ENCODE measurements around the gene SEC23IP.

The SEC23IP gene

DNA sequence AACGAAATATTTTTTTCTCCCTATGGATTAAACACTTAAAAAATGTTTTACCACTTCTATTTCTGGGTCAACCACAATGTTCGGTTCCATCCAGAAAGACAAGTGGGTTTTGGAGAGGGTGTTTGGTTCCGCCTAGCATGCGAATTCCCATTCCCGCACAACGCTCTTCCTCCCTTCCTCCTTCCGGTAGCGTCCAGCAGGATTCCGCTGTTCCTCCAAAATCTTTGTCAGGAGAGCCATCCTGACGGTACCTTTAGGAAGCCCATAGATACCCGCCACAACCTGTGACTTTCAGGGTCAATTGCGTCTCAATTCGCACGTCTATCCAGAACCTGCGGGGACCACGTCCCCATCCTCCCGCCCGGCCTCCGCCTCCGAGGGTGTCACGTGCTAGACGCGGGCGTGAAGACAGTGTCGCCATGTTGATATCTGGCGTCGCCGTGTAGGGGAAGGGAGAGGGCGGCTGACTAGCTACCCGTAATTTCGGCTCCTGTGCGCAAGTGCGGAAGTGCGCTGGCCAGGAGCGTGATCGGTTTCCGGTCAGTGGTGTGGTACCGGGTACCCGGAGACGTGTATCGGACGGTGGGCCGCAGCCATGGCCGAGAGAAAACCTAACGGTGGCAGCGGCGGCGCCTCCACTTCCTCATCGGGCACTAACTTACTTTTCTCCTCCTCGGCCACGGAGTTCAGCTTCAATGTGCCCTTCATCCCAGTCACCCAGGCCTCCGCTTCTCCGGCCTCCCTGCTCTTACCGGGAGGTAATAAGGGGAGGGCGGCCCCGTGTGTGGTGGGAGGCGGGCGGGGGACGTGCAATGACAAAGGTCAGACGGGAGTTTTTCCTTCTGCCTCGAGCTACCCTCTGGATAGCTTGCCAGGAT, at the start of gene SEC23IP:
SEC23IP (plus strand) TSS at position 543 of the 878 bp plus-strand sequence; CDS start at position 596, 53 bp downstream.
- Mint-ChIP-seq H3K36me3 (peaks cover 3% of the 10 kb centered on the region), H3K4me3 (peak within 1 kb of the TSS; percentile 97), H3K27me3 (no peaks in the 10 kb centered on the region), H3K4me1 (peaks cover 45% of the 10 kb centered on the region), H3K27ac (peak within 1 kb of the TSS; percentile 100), H3K9me3 (no peaks in the 10 kb centered on the region)

DNA sequence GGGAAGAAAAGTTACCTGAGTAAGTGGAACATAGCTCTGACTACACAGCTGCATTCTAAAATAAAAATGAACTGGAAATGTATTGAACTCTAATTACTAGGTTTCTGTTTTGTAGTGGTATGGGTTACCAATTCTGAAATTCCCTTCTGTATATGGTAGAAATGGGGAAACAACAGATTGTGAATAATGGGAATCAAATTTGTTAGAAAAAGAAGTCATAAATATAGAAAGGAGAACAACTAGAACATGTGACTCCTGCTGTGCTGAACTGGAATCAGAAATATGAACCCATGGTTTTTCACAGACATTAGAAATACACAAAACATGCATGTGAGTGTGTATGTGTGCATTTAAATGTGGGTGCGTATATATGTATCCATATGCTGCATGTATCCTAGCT, 46.9 kb upstream of the SEC23IP start:
- Mint-ChIP-seq H3K9me3 (no peaks in the 10 kb centered on the region), H3K27ac (no peak overlapping the region), H3K27me3 (no peaks in the 10 kb centered on the region), H3K36me3 (peaks cover 27% of the 10 kb centered on the region), H3K4me3 (no peak overlapping the region), H3K4me1 (peaks cover 12% of the 10 kb centered on the region)

DNA sequence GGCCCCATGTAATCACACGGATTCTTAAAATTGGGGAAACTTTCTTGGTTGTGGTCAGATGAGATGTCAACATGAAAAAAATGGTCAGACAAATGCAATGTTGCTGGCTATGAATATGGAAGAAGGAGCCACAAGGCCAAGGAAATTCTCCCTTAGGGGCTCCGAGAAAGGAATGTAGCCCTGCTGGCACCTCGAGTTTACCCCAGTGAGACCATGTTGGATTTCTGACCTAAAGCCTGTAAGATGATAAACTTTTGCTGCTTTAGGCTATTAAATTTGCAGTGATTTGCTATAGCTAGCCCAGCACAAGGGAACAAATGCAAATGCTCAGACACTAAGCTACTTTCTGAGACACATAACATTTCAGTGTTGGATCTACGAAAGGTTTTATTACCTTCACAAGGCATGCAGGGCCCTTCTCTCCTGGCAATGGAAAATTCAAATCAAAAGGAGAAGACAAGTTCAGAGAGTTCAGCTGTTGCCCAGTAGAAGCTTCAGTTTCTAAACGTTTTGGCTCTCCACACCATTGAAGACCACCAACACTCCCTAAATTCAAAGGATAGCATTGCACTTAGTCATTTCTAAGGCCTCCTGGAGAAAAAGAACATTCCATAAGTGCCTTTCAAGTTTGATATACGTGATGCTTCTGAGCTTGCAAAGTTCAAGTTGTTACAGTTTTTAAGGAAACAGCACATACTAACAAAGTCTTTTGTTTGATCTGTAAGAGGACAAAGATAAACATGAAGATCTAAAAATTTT, 43.3 kb upstream of the SEC23IP start:
- Mint-ChIP-seq H3K27ac (no peak overlapping the region), H3K4me3 (no peak overlapping the region), H3K9me3 (no peaks in the 10 kb centered on the region), H3K36me3 (peaks cover 17% of the 10 kb centered on the region), H3K4me1 (peaks cover 12% of the 10 kb centered on the region), H3K27me3 (no peaks in the 10 kb centered on the region)

DNA sequence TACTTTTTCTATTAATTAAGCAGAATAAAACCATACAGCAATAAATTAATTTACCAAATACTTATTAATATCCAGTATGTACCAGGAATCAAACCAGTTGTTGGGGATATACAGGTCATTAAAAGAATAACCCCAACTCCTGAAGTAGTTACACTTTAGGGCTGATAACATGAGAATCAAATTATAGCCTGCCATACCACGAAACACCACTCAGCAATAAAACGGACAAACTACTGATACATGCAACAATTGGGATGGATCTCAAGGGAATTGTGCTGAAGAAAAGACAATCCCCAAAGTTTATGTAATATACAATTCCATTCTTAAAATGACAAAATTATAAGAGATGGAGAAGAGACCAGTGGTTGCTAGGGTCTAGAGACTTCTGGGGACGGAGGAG, 42.6 kb upstream of the SEC23IP start:
- Mint-ChIP-seq H3K27me3 (no peaks in the 10 kb centered on the region), H3K27ac (no peak overlapping the region)

DNA sequence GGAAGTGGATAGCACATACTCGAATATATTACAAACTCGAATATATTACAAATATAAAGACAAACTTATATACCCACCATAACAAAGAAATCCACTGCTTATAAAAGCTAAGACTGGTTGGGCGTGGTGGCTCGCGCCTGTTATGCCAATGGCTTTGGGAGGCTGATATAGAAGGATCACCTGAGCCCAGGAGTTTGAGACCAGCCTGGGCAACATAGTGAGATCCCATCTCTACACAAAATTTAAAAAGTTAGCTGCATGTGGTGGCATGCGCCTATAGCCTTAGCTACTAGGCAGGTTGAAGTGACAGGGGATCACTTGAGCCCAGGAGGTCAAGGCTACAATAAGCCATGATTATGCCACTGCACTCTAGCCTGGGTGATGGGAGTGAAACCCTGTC, 40.3 kb upstream of the SEC23IP start:
- Mint-ChIP-seq H3K4me3 (no peak overlapping the region), H3K36me3 (peaks cover 15% of the 10 kb centered on the region)

More for the DNA sequence above, 42.6 kb upstream of the SEC23IP start:
- Mint-ChIP-seq H3K4me3 (no peak overlapping the region), H3K9me3 (no peaks in the 10 kb centered on the region), H3K4me1 (peaks cover 12% of the 10 kb centered on the region), H3K36me3 (peaks cover 17% of the 10 kb centered on the region)

DNA sequence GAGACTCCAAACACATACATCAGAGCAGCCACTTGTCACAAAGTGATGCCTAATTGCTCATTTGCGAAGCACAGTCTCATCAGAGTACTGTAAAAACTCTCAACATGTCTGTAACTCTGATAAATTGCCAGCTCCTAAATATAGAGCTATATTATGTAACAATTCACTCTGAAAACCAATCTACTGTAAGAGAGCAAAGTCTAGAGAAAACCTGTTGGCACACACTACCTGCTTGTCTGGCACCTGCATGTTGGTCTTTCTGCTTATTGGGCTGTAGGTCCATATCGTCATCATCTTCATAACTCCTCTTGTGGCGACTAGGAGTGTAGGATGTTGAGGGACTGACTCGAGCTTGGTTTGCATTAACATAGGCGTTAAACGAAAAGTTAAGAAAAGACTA, 39.7 kb upstream of the SEC23IP start:
- no peaks in the 10 kb centered on the region for H3K27me3 Mint-ChIP-seq
- peaks cover 4% of the 10 kb centered on the region for H3K4me1 Mint-ChIP-seq
- no peak overlapping the region for H3K4me3 Mint-ChIP-seq
- H3K27ac Mint-ChIP-seq: no peak overlapping the region
- no peaks in the 10 kb centered on the region for H3K9me3 Mint-ChIP-seq
- peaks cover 12% of the 10 kb centered on the region for H3K36me3 Mint-ChIP-seq

More for the DNA sequence above, 40.3 kb upstream of the SEC23IP start:
- Mint-ChIP-seq H3K27ac (no peak overlapping the region), H3K4me1 (peaks cover 7% of the 10 kb centered on the region), H3K9me3 (no peaks in the 10 kb centered on the region), H3K27me3 (no peaks in the 10 kb centered on the region)

DNA sequence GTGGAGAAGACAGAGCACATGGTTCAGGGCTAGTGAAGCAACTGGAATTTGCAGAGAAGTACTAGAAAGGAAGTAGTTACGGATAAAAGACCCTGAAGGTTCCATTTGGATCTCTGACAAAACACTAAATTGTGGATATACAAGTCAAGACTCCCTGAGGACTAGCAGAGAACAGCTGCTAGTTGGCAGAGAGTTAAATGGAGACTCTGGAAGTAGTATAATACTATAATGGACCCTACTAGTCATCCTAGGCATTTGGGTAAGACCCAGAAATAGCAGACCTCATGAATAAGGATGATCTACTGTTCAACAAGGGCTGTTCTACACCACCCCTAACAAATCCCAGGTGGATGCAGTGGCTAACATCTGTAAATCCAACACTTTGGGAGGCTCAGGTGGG, 39.0 kb upstream of the SEC23IP start:
- H3K4me3 Mint-ChIP-seq: no peak overlapping the region
- no peaks in the 10 kb centered on the region for H3K9me3 Mint-ChIP-seq
- H3K27me3 Mint-ChIP-seq: no peaks in the 10 kb centered on the region
- peaks cover 10% of the 10 kb centered on the region for H3K36me3 Mint-ChIP-seq
- H3K27ac Mint-ChIP-seq: no peak overlapping the region
- peaks cover 4% of the 10 kb centered on the region for H3K4me1 Mint-ChIP-seq

DNA sequence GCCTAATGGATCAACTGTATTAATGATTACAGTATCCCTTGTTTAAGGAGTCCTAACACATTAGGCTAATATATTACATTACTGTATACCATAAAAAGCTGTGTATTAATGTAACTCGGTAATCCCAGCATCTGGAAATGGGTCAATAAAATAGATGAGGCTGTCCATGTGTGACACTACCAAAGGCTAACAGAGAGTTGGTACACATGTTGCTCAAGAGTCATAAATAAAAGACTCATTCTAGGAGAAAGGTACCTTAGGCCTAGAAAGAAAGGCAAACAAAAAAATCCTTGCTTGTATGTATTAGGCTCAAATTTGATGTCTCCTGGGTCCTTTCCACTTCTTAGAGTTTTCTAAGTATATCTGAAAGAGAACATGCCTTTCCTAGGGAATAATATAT, 34.5 kb upstream of the SEC23IP start:
- Mint-ChIP-seq H3K27me3 (no peaks in the 10 kb centered on the region), H3K36me3 (peaks cover 8% of the 10 kb centered on the region), H3K4me3 (no peak overlapping the region), H3K4me1 (peaks cover 39% of the 10 kb centered on the region), H3K27ac (no peak overlapping the region), H3K9me3 (no peaks in the 10 kb centered on the region)

DNA sequence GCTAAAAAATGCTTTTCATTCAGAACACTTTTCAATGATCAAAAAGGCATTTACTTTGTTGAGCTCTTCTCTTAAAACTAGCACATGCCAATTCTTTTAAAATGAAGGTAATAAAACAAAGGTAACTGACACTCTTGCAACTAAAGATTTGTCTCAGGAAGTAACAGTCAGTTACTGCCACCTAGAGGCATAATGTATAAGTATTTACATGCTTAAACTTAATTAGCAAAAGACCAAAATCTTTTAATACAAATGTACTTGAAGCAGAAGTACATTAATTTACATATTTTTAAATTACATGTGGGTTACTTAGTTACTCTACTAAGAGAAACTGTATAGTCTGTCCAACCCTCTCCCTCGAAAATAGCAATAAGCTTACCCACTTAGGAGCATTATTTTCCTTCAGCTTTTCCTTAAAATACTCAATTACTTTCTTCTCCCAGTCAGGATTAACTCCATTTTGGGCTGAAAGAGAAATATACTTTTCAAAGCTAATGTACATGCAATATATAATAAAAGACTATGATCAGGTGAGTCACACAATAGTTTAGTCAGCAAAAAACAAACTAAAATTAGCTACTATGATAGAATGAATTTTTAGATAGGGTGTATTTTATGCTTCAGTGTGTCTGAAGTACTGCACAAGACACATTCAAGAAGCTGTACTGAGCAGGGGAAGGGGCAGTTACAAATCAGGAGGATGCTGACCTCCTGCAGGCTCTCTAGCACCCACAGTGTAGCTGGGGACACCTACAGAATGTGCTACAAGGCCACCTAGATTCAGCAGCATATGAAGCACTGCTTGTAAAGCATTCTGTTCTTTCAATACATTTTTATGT, 32.9 kb upstream of the SEC23IP start:
- Mint-ChIP-seq H3K36me3 (peaks cover 15% of the 10 kb centered on the region), H3K9me3 (peaks cover 3% of the 10 kb centered on the region), H3K27ac (peak overlapping the region; percentile 13), H3K27me3 (no peaks in the 10 kb centered on the region), H3K4me3 (no peak overlapping the region), H3K4me1 (peaks cover 49% of the 10 kb centered on the region)

DNA sequence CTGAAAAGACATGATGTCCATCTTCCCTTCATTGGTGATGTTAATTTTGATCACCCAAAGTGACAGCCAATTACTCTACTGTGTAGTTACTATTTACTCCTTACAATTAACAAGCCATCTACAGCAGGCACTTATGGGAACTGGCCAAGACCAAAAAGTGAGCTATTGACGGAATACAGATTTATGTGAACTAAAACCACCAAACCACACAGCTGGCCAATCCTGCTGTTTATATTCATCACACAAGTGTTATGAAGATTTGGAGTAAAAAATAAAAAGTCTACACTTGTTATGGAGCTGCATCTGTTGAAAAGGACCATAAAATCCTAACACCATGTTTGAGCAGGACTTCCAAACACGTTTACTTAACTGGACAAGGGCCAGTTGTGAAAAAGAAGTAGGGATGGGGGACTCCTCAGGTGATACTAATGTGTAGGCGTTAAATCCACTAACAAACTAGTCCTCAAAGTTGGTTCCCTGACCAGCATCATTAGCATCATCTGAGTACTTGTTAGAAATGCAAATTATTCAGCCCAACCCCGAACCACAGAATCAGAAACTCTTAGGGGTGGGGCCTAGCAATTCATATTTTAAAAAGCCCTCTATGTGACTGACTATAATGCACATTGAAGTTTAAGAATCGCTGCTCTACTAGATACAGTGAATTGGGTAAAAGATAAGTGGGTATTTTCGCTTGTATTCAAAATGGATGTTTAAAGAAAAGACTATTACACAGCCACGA, 31.5 kb upstream of the SEC23IP start:
- Mint-ChIP-seq H3K4me1 (peaks cover 57% of the 10 kb centered on the region), H3K36me3 (peaks cover 17% of the 10 kb centered on the region), H3K9me3 (peaks cover 4% of the 10 kb centered on the region), H3K27ac (peak overlapping the region; percentile 37), H3K27me3 (no peaks in the 10 kb centered on the region), H3K4me3 (no peak overlapping the region)

DNA sequence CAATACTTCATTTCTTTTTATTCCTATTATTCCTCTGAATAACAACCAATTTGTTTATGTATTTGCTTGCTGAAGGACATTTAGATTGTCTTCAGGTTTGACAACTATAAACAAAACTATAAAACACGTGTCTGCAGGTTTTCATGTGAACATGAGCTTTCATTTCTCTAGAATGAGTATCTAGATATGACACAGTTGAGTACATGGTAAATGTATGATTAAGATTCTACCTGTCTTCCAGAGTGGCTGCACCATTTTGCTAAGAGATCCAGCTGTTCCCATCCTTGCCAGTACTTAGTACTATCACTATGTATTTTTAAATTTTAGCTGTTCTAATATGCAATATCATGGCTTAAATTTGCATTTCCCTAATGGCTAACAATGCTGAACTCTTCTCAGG, 30.0 kb upstream of the SEC23IP start:
- H3K4me1 Mint-ChIP-seq: peaks cover 63% of the 10 kb centered on the region
- no peaks in the 10 kb centered on the region for H3K27me3 Mint-ChIP-seq
- peaks cover 14% of the 10 kb centered on the region for H3K36me3 Mint-ChIP-seq
- no peak overlapping the region for H3K4me3 Mint-ChIP-seq
- no peak overlapping the region for H3K27ac Mint-ChIP-seq
- H3K9me3 Mint-ChIP-seq: peaks cover 4% of the 10 kb centered on the region

DNA sequence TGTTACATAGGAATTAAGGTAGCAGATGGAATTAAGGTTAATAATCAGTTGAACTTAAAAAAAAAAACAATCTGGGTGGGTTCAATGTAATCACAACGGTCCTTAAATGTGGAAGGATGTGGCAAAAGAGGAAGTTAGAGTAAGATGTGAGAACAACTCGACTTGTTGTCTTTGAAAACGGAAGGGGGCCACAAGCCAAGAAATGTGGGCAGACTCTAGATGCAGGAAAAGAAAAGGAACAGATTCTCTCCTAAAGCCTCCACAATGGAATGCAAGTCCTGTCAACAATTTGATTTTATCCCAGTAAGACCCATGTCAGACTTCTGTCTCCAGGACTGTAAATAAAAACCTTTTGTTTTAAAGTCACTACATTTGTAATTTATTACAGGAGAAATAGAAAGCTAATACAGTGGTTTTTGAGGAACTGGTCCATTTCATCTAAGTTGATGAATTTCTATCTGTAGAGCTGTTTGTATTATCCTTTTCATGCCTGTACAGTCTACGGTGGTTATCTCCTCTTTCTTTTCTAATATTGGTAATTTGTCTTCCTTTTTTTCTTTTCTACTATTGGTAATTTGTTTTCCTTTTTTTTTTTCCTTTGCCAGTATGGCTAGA, 28.5 kb upstream of the SEC23IP start:
- Mint-ChIP-seq H3K9me3 (peaks cover 4% of the 10 kb centered on the region), H3K36me3 (peaks cover 15% of the 10 kb centered on the region), H3K27ac (peak overlapping the region; percentile 2), H3K4me1 (peaks cover 73% of the 10 kb centered on the region), H3K4me3 (no peak overlapping the region), H3K27me3 (no peaks in the 10 kb centered on the region)

DNA sequence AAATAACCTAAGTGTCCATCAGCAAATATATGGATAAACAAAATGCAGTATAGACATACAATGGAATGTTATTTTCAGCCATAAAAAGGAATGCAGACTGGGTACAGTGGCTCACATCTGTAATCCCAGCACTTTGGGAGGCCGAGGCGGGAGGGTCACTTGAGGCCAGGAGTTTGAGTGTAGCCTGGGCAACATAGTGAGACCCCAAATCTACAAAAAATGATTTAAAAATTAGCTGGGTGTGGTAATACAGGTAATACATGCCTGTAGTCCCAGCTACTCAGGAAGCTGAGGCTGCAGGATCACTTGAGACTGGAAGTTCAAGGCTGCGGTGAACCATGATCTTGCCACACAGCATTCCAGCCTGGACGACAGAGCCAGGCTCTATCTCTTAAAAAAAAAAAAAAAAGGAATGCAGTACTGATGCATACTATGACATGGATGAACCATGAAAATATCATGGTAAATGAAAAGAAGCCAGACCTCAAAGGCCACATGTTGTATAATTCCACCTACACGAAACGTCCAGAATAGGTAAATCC, 26.8 kb upstream of the SEC23IP start:
- Mint-ChIP-seq H3K36me3 (peaks cover 13% of the 10 kb centered on the region), H3K9me3 (peaks cover 4% of the 10 kb centered on the region), H3K4me3 (no peak overlapping the region), H3K27me3 (no peaks in the 10 kb centered on the region), H3K27ac (no peak overlapping the region), H3K4me1 (peaks cover 69% of the 10 kb centered on the region)

DNA sequence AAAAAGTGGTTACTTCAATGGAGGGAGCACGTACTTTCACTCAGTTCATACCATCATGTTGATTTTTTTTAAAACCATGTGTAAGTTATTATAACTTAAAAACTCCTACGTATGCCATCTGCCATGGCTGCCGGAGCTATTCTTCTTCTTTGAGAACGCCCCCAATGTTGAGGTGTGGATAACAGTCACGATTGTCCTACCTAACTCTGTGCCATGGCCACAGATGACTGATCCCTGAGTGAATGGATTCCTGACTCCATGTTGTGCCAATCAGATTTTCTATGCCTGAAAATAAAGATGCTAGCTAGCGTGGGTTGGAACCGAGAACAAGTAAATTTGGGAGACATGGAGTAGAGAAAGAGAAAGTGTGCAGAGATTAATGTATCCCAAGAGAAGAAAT, 25.2 kb upstream of the SEC23IP start:
- H3K36me3 Mint-ChIP-seq: peaks cover 13% of the 10 kb centered on the region
- no peaks in the 10 kb centered on the region for H3K27me3 Mint-ChIP-seq
- H3K27ac Mint-ChIP-seq: peak overlapping the region; percentile 87
- peaks cover 4% of the 10 kb centered on the region for H3K9me3 Mint-ChIP-seq
- peaks cover 68% of the 10 kb centered on the region for H3K4me1 Mint-ChIP-seq
- peak overlapping the region; percentile 19 for H3K4me3 Mint-ChIP-seq

All from activated naive CD4-positive, alpha-beta T cell treated with anti-CD3 and anti-CD28 coated beads, Interleukin-2, amount 50 U/mL, for 24 hours (primary cell).